T-cell (primary cell): Measurements from ENCODE around the gene DLGAP5. TPM values are rescaled to one million over a fixed set of nuclear protein-coding genes. Genes with fewer than 3 reads are reported as not detected.

ENCODE experiments used
- ATAC-seq, 4 experiments: fragments of 200-7000 bp in 3 of 4; fragments of 150-1000 bp in 1 of 4; cut with Tn5 transposase; replicated peaks in 1 of 4; 1 replicate in 3 of 4; 2 replicates in 1 of 4; pipeline ENCODE4 v1.10.0; 2021; ENCODE audit warnings: moderate library complexity in 3 of 4, mild to moderate bottlenecking in 2 of 4, moderate number of reproducible peaks in 1 of 4
- CTCF ChIA-PET, 2 donors: fragments of 300-600 bp; sonication (Branson Sonifier 250); formaldehyde crosslinking; loops; one replicate each; lab custom pipeline; 2022; ENCODE audit warnings: antibody characterized with exemption in 2 of 2; lab: Charles Lee
- POLR2A ChIA-PET, 2 donors: fragments of 300-600 bp; sonication (Branson Sonifier 250); formaldehyde crosslinking; loops; one replicate each; lab custom pipeline; 2022; ENCODE audit warnings: antibody characterized with exemption in 2 of 2; lab: Charles Lee
- DNase-seq, 35 experiments: peaks; one replicate each; pipeline versions ENCODE4 v3.0.0 to v3.0.0-alpha.2; 2013 to 2023
- H3K27ac ChIP-seq: one replicate; pipeline ENCODE4 v1.5.1; 2013; ENCODE audit warnings: low read length
- H3K27me3 ChIP-seq, 2 experiments: replicated peaks in 1 of 2; 1 replicate in 1 of 2; 2 replicates in 1 of 2; pipeline versions ENCODE4 v1.6.1 to v1.7.0; 2013; ENCODE audit warnings: low read length in 1 of 2, mixed read lengths in 1 of 2; ENCODE audit not compliant: control insufficient read depth in 2 of 2, insufficient read depth in 2 of 2; ENCODE audit errors: extremely low read depth in 1 of 2
- H3K36me3 ChIP-seq, 2 donors: 1 replicate in 1 of 2; 2 replicates in 1 of 2; pipeline versions ENCODE4 v1.6.1 to v1.7.0; 2013; ENCODE audit warnings: low read length in 1 of 2; ENCODE audit not compliant: control insufficient read depth in 2 of 2, insufficient read depth in 1 of 2; ENCODE audit errors: extremely low read depth in 1 of 2
- H3K4me1 ChIP-seq, 2 experiments: 1 replicate in 1 of 2; 2 replicates in 1 of 2; pipeline versions ENCODE4 v1.6.1 to v1.7.0; 2013; ENCODE audit warnings: low read length in 2 of 2, mixed read lengths in 1 of 2; ENCODE audit not compliant: insufficient read depth in 2 of 2, control insufficient read depth in 1 of 2; ENCODE audit errors: extremely low read depth in 1 of 2
- H3K4me3 ChIP-seq, 2 donors: 1 replicate in 1 of 2; 2 replicates in 1 of 2; pipeline versions ENCODE4 v1.5.1 to v1.7.0; 2013; ENCODE audit warnings: mild to moderate bottlenecking in 2 of 2, low read length in 1 of 2, moderate library complexity in 1 of 2; ENCODE audit not compliant: control insufficient read depth in 1 of 2; ENCODE audit errors: extremely low read depth in 1 of 2
- H3K9me3 ChIP-seq: 2 replicates; pipeline ENCODE4 v1.7.0; 2013
- H3K27ac Mint-ChIP-seq, 2 donors: one replicate each; pipeline ENCODE4 v1.8.0; 2020 to 2021; ENCODE audit warnings: mild to moderate bottlenecking in 2 of 2, mixed read lengths in 2 of 2
- H3K27me3 Mint-ChIP-seq, 2 donors: one replicate each; pipeline ENCODE4 v1.8.0; 2021 to 2022; ENCODE audit warnings: mixed read lengths in 2 of 2
- H3K36me3 Mint-ChIP-seq: one replicate; pipeline ENCODE4 v1.8.0; 2021; ENCODE audit warnings: mixed read lengths
- H3K4me1 Mint-ChIP-seq, 3 donors: one replicate each; pipeline ENCODE4 v1.8.0; 2020 to 2022; ENCODE audit warnings: mixed read lengths in 3 of 3, mild to moderate bottlenecking in 1 of 3
- H3K4me3 Mint-ChIP-seq, 3 donors: one replicate each; pipeline ENCODE4 v1.8.0; 2020 to 2022; ENCODE audit warnings: mild to moderate bottlenecking in 3 of 3, mixed read lengths in 3 of 3, moderate library complexity in 3 of 3
- H3K9me3 Mint-ChIP-seq, 3 donors: one replicate each; pipeline ENCODE4 v1.8.0; 2020 to 2022; ENCODE audit warnings: mixed read lengths in 3 of 3
- WGBS: methylation state at CpG from one replicate; pipeline ENCODE4 v1.1.5; 2013; ENCODE audit warnings: missing lambda C conversion rate; ENCODE audit not compliant: insufficient coverage; 5-methylcytosine and 5-hydroxymethylcytosine counted together
- total RNA-seq, 35 experiments: library from RNA in 6 of 35; stranded (reverse) in 6 of 35; fragments of 120-200 nt in 1 of 35; gene quantifications; one replicate each; pipeline versions ENCODE4 v1.2.1 to v1.2.4 and lab custom pipeline; 2013 to 2026

Gene DLGAP5
- total RNA-seq, 5 donors from 2014 or later (not counting 1 experiment from before 2014, with no cell fraction given) = 0.41 to 1.3 (median 0.73) TPM

DNA sequence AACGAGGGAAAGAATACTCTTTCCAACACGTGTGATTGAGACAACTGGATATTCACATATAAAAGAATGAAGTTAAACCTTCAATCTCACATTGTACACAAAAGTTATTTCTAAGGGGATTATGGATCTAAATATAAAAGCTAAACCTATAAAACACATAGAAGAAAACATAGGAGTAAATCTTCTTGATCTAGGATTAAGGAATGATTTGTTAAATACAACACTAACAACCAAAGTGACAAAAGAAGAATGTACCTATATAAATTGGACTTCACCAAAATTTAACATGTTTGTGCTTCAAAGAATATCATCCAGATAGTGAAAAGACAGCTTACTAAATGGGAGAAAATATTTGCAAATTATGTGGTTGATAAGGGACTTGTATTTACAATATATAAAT, 36.9 kb upstream of the DLGAP5 start:
- Histone ChIP-seq H3K27me3 (peaks cover 0 to 5% of the 10 kb centered on the region in 2 experiments), H3K4me1 (no peaks in the 10 kb centered on the region), H3K9me3 (no peaks in the 10 kb centered on the region), H3K27ac (no peak overlapping the region), H3K36me3 (no peaks in the 10 kb centered on the region), H3K4me3 (no peak overlapping the region)
- no CpG with 5 or more reads among the region's 2 CpGs for WGBS
- no peak overlapping the region for H3K4me3 Mint-ChIP-seq
- H3K27me3 Mint-ChIP-seq = peaks cover 4 to 8% of the 10 kb centered on the region in 2 donors
- peaks cover 4 to 17% (median 15%) of the 10 kb centered on the region in 3 donors for H3K9me3 Mint-ChIP-seq
- DNase-seq = no peak
- no peak overlapping the region for H3K27ac Mint-ChIP-seq
- ATAC-seq = no peak
- CTCF ChIA-PET = interaction anchor here in 1 of 2 donors (1.0 kb wide), 1 partner anchor 18 kb away, joined by 3 read pairs; no protein-coding TSS in a partner anchor
- H3K4me1 Mint-ChIP-seq = no peaks in the 10 kb centered on the region
- peaks cover 7% of the 10 kb centered on the region for H3K36me3 Mint-ChIP-seq
- POLR2A ChIA-PET = interaction anchor here in 1 of 2 donors (0.5 kb wide), 1 partner anchor 17 kb away, joined by 3 read pairs; no protein-coding TSS in a partner anchor

DNA sequence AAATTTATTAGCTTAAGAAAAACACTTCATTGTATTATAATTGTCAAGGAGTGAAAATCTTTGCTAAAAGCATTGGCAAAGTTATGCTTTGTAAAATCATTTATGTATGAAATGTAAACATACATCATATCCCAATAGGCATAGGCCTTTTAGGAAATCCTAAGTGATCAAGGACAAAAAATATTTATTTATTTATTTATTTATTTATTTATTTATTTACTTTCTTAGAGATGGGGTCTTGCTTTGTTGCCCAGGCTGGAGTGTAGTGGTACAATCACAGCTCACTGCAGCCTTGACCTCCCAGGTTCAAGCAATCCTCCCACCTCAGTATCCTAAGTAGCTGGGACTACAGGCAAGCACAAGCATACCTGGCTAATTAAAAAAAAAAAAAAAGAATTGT, 32.0 kb upstream of the DLGAP5 start:
- Mint-ChIP-seq H3K9me3 (peaks cover 4 to 17% (median 15%) of the 10 kb centered on the region in 3 donors), H3K4me1 (no peaks in the 10 kb centered on the region), H3K27ac (no peak overlapping the region), H3K27me3 (peaks cover 2 to 3% of the 10 kb centered on the region in 2 donors), H3K36me3 (peaks cover 7% of the 10 kb centered on the region), H3K4me3 (no peak overlapping the region)
- POLR2A ChIA-PET = interaction anchor here in 1 of 2 donors (0.6 kb wide), 1 partner anchor 59 kb away, joined by 3 read pairs; no protein-coding TSS in a partner anchor
- Histone ChIP-seq H3K36me3 (no peaks in the 10 kb centered on the region), H3K27me3 (peaks cover 0 to 3% of the 10 kb centered on the region in 2 experiments), H3K27ac (no peak overlapping the region), H3K4me1 (no peaks in the 10 kb centered on the region), H3K9me3 (no peaks in the 10 kb centered on the region), H3K4me3 (no peak overlapping the region)
- CTCF ChIA-PET = interaction anchor here in 1 of 2 donors (0.6 kb wide), 1 partner anchor 194 kb away, joined by 5 read pairs; no protein-coding TSS in a partner anchor
- ATAC-seq (no peak), DNase-seq (no peak)

DNA sequence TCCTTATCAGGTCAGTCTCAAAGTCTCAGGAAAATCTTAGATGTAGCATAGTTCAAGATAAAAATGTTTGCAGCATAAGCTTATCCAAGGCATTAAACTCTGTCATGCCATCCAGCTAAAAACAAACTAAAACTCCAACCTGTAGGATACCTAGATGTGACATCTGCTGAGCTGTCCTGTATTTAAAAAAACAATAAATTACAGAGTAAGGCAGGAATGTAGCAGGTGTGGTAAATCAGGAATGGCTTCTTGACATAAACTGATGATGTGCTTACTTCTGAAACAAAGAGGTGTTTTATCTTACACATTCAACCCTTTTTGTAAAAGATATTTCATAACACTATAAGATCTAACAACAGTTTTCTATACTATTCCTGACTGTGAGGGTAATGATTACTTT, 30.6 kb upstream of the DLGAP5 start:
- Histone ChIP-seq H3K27me3 (peaks cover 0 to 3% of the 10 kb centered on the region in 2 experiments), H3K4me1 (no peaks in the 10 kb centered on the region), H3K4me3 (no peak overlapping the region), H3K36me3 (no peaks in the 10 kb centered on the region), H3K9me3 (no peaks in the 10 kb centered on the region), H3K27ac (no peak overlapping the region)
- H3K4me3 Mint-ChIP-seq = no peak overlapping the region
- CTCF ChIA-PET = no interaction called here
- peaks cover 2 to 3% of the 10 kb centered on the region in 2 donors for H3K27me3 Mint-ChIP-seq
- H3K4me1 Mint-ChIP-seq = no peaks in the 10 kb centered on the region
- H3K27ac Mint-ChIP-seq = no peak overlapping the region
- no peak for DNase-seq
- ATAC-seq = no peak
- peaks cover 4 to 14% (median 12%) of the 10 kb centered on the region in 3 donors for H3K9me3 Mint-ChIP-seq
- POLR2A ChIA-PET = no interaction called here
- peaks cover 7% of the 10 kb centered on the region for H3K36me3 Mint-ChIP-seq

DNA sequence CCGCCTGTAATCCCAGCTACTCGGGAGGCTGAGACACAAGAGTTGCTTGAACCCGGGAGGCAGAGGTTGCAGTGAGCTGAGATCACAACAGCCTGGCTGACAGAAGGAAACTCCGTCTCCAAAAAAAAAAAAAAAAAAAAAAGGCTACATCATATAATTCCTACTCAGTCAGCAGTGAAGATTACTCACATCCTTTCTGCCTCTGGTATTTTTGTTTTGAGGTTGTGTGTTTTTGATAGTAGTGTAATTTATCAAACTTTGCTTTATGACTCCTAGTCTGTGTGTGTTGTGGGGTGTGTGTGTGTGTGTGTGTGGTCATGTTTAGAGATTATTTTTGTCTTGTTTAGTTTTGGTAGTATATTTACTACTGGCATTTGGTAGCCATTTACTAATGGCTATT, 29.8 kb upstream of the DLGAP5 start:
- Histone ChIP-seq H3K27ac (no peak overlapping the region), H3K4me3 (no peak overlapping the region), H3K36me3 (no peaks in the 10 kb centered on the region), H3K9me3 (no peaks in the 10 kb centered on the region), H3K27me3 (peaks cover 0 to 3% of the 10 kb centered on the region in 2 experiments), H3K4me1 (no peaks in the 10 kb centered on the region)
- ChIA-PET CTCF (interaction anchor here in 1 of 2 donors (0.6 kb wide), 1 partner anchor 107 kb away, joined by 4 read pairs; no protein-coding TSS in a partner anchor), POLR2A (no interaction called here)
- WGBS = no CpG with 5 or more reads among the region's 4 CpGs
- H3K27ac Mint-ChIP-seq = no peak overlapping the region
- H3K4me1 Mint-ChIP-seq = no peaks in the 10 kb centered on the region
- peaks cover 2 to 3% of the 10 kb centered on the region in 2 donors for H3K27me3 Mint-ChIP-seq
- H3K36me3 Mint-ChIP-seq = peaks cover under 1% of the 10 kb centered on the region
- peaks cover 1 to 6% (median 4%) of the 10 kb centered on the region in 3 donors for H3K9me3 Mint-ChIP-seq
- no peak overlapping the region for H3K4me3 Mint-ChIP-seq
- ATAC-seq (no peak), DNase-seq (no peak)

DNA sequence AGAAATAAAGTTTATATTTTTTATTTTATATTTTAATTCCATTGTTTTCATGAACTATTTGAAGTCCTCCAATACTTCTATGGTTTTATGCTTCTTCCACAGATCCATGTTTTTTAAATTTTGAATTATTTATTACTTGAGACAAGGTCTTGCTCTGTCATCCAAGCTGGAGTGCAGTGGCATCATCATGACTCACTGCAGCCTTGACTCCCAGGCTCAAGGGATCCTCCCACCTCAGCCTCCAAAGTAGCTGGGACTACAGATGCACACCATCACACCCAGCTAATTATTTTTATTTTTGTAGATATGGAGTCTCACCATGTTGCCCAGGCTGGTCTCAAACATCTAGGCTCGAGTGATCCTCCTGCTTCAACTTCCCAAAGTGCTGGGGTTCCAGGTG, 28.8 kb upstream of the DLGAP5 start:
- WGBS = no CpG with 5 or more reads among the region's 1 CpG
- H3K36me3 ChIP-seq = no peaks in the 10 kb centered on the region
- DNase-seq (no peak), ATAC-seq (no peak)
- H3K4me3 ChIP-seq = no peak overlapping the region
- Mint-ChIP-seq H3K27ac (no peak overlapping the region), H3K4me3 (no peak overlapping the region), H3K36me3 (no peaks in the 10 kb centered on the region), H3K4me1 (no peaks in the 10 kb centered on the region), H3K9me3 (no peaks in the 10 kb centered on the region), H3K27me3 (peaks cover 2 to 3% of the 10 kb centered on the region in 2 donors)
- peaks cover 0 to 3% of the 10 kb centered on the region in 2 experiments for H3K27me3 ChIP-seq
- ChIA-PET POLR2A (no interaction called here), CTCF (no interaction called here)
- H3K9me3 ChIP-seq = no peaks in the 10 kb centered on the region
- H3K27ac ChIP-seq = no peak overlapping the region
- no peaks in the 10 kb centered on the region for H3K4me1 ChIP-seq

DNA sequence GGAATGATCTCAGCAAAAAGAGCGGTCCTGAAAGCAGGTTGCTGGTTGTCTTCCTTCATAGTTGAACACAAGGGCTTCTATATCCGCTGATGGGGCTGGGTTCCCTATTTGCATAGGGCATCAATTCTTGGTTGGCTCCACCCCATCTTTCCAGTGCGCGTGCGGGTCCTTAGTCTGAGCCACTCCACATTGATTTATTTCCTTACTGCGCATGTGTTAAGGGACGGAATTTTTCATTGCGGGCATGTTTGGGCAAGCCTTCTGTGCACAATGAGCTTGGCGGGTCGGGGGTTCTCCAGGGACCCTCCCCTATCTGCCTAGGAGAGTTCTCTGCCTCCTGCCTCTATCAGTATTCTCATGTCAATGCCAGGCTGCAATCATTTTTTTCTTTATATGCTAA, 21.2 kb upstream of the DLGAP5 start:
- DNase-seq = no peak
- no peaks in the 10 kb centered on the region for H3K9me3 Mint-ChIP-seq
- Histone ChIP-seq H3K4me3 (no peak overlapping the region), H3K27ac (no peak overlapping the region), H3K27me3 (no peaks in the 10 kb centered on the region), H3K4me1 (peaks cover 0 to 2% of the 10 kb centered on the region in 2 experiments), H3K9me3 (no peaks in the 10 kb centered on the region), H3K36me3 (no peaks in the 10 kb centered on the region)
- ATAC-seq = peak in 1 of 4 experiments; percentile 17
- WGBS = 93% methylated on average over 3 of the region's 10 CpGs
- no peak overlapping the region for H3K27ac Mint-ChIP-seq
- no peaks in the 10 kb centered on the region for H3K36me3 Mint-ChIP-seq
- POLR2A ChIA-PET = interaction anchor here in 1 of 2 donors (0.6 to 0.7 kb wide), 3 partner anchors 42 to 1991 kb away, joined by 3 to 6 read pairs (median 4); no protein-coding TSS in a partner anchor
- CTCF ChIA-PET = interaction anchor here (0.5 to 2.9 kb wide), 15 partner anchors 10 to 646 kb away, joined by 3 to 19 read pairs (median 4); partner anchors contain the start of gene SAMD4A (in 1 of the 2)
- H3K27me3 Mint-ChIP-seq = no peaks in the 10 kb centered on the region
- no peak overlapping the region for H3K4me3 Mint-ChIP-seq
- H3K4me1 Mint-ChIP-seq = peaks cover 3 to 7% (median 3%) of the 10 kb centered on the region in 3 donors
